ENCODE measurements around the gene SLC31A1.
A peak's percentile ranks its signal among the peaks of the same experiment; 100 is the strongest.

The SLC31A1 gene

DNA sequence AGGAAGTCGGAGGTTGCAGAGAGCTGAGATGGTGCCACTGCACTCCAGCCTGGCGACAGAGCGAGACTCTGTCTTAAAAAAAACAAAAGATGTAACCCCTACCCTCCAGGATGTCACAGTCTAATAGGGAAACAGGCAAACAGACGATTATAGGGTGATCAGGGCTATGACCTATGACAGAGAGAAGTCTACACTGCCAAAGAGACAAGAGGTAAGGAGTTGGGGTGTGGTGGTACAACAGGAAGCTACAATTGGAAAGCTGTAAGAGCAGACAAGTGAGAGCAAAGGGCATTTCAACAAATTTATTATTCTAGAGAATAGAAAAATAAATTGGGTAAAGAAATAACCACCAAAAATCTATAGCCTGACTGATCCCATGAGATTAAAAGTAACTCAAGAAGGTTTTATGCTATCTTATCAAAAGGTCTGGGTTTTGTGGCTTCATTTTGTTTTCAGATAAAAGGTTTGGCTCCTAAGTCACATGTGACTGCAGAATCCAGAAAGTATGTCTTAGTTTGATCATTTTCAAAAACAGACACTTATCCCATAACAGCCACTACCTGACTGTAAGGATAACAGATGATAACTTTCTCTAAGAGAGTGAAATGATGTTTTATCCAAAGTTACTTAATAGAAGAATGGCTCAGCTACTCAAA is 46.7 kb downstream of the SLC31A1 start:
- TF ChIP-seq, protein P1, sequence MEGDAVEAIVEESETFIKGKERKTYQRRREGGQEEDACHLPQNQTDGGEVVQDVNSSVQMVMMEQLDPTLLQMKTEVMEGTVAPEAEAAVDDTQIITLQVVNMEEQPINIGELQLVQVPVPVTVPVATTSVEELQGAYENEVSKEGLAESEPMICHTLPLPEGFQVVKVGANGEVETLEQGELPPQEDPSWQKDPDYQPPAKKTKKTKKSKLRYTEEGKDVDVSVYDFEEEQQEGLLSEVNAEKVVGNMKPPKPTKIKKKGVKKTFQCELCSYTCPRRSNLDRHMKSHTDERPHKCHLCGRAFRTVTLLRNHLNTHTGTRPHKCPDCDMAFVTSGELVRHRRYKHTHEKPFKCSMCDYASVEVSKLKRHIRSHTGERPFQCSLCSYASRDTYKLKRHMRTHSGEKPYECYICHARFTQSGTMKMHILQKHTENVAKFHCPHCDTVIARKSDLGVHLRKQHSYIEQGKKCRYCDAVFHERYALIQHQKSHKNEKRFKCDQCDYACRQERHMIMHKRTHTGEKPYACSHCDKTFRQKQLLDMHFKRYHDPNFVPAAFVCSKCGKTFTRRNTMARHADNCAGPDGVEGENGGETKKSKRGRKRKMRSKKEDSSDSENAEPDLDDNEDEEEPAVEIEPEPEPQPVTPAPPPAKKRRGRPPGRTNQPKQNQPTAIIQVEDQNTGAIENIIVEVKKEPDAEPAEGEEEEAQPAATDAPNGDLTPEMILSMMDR (conservative IDR thresholded peaks at IDR 0.05; ENCODE audit: control insufficient read depth, insufficient read depth, low read depth, low read length): no peak
- H3K4me3 ChIP-seq (ENCODE audit: control insufficient read depth, low read depth, low read length): no peak overlapping the region

DNA sequence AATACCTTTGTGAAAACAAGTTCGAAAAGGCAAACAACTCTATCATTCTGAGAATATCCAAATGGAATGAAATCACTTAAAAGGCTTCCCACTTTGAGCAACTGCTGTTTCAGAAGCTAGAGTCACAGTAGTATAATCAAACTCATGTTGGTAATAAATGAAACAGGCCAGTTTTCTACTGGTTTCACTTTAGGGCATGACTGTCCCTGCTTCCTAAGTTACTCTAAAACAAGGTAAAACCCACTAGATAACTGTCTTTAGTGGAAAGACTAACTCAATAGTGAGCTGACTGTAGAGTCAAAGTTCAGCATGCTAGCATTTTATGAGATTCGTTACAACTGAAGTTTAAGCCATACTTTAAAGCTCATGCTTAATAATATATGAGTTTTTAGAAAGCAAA is 48.0 kb downstream of the SLC31A1 start:
- TF ChIP-seq, protein P1 (conservative IDR thresholded peaks at IDR 0.05; ENCODE audit: control insufficient read depth, insufficient read depth, low read depth, low read length): no peak
- no peak overlapping the region for H3K4me3 ChIP-seq (ENCODE audit: control insufficient read depth, low read depth, low read length)
- no peak for DNase-seq (ENCODE audit: low read depth)

More for the DNA sequence above, 46.7 kb downstream of the SLC31A1 start:
- DNase-seq (ENCODE audit: low read depth): no peak

DNA sequence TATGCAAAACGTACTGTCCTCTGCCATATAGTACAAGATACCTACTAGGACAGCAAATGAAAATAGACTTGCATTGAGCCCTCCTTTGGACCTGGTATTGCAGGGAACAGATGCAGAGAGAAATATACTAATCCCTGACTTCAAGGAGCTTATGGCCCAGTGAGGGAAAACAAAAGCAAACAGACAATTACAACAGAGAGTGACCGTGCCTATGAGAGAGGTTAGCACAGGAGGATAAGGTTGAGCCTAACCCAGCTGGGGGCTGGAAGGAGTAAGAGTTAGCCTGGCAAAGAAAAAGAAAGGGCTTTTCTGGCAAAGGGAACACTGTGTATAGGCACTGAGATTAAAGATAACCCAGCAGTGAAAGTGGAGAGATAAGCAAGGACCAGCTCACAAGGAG is 48.5 kb downstream of the SLC31A1 start:
- TF ChIP-seq, protein P1 (conservative IDR thresholded peaks at IDR 0.05; ENCODE audit: control insufficient read depth, insufficient read depth, low read depth, low read length): no peak
- H3K4me3 ChIP-seq (ENCODE audit: control insufficient read depth, low read depth, low read length): no peak overlapping the region
- no peak for DNase-seq (ENCODE audit: low read depth)

DNA sequence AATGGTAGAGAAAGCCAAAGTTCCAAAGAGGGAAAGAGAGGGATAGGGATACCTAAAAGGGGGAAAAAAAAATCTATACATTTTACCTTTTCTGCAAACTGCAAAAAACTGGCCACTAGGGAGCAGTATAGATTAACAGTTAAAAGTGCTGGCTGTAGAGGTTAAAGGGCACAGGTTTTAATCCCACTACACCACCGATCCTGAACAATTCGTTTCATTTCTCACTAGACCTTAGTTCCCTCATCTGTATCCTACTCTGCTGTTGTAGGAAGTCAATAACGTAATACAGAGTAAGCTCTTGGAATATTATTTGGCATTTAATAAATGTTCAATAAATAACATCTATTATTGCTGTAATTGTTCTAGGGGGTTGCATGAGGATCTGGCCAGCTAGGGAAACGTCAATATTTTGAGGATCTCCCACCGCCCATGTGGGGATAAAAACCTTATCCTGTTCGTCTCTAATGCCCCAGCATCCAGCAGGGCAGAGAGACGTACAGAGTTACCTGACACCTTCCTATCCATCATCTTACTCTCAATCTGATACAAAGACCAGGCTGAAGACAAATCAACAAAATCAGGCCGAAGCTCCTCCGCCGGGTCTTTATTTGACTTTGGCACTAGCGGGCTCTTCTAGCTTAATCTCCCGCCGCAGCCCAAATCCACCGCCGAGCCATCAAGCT is 53.3 kb downstream of the SLC31A1 start:
- DNase-seq (ENCODE audit: low read depth): peak; percentile 73
- H3K4me3 ChIP-seq (ENCODE audit: control insufficient read depth, low read depth, low read length): peak overlapping the region; percentile 98
- TF ChIP-seq, protein P1 (conservative IDR thresholded peaks at IDR 0.05; ENCODE audit: control insufficient read depth, insufficient read depth, low read depth, low read length): peak; percentile 66

DNA sequence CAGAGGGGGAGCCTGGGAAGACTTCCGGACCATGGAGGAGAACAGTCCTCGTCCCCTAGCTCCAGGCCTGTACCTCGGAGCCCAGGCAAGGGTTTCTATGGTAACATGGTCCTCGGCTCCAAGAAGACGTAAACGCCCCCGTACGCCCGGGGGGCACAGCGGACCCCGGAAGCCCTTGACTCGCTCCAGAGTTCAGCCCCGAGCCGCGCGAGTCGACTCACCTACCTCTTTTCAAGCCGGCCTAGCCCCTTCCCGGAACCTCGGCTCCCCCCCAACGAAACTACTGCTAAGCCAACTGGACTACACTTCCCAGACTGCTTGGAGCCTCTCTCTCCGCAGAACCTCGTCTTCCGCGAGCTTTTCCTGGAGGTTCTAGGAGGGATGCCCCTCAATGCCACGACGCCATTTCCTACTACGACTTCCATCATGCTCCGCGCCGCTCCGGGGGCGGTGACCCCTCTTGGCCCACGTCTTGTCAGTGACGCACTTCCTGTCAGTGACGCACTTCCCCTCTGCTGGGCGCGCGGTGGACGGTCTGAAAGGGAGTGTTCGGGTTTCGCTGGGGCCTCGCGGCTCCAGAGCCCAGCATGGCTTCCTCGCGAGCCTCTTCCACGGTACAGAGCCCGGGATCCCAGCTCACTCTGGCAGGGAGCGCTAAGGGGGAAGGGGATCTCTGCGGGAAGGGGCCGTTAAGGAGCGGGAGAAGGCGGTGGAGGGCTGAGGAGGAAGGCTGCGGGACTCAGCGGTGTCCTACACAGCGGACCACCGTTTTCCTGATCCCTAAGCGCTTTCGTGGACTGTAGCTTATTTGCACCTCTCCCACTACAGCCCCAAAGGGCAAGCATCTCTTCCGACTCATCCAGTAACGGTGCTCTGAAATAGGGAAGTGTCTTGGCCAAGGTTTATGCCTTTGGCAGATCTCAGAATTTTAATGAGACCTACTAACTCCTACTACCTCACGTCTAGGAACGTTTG is 54.1 kb downstream of the SLC31A1 start, which contains the start of the genes CDC26 and PRPF4:
TSS of gene CDC26 (minus strand) at position 416 of the 975 bp plus-strand sequence. CDS start 3,065 bp downstream, outside the sequence.
TSS of gene PRPF4 (plus strand) at position 502 of the 975 bp plus-strand sequence. CDS start at position 588, 86 bp downstream.
- peak within 1 kb of the TSS; percentile 98 for H3K4me3 ChIP-seq (ENCODE audit: control insufficient read depth, low read depth, low read length)

More for the DNA sequence above, 54.1 kb downstream of the SLC31A1 start, which contains the start of the genes CDC26 and PRPF4:
- TF ChIP-seq, protein P1 (conservative IDR thresholded peaks at IDR 0.05; ENCODE audit: control insufficient read depth, insufficient read depth, low read depth, low read length): no peak
- peak; percentile 98 for DNase-seq (ENCODE audit: low read depth)

All from fibroblast of mammary gland (primary cell).